Amniotic epithelial cell (primary cell): Measurements from ENCODE around the gene MESD.
A peak's percentile ranks its signal among the peaks of the same experiment; 100 is the strongest.

Source experiments
- DNase-seq: peaks from one replicate; pipeline ENCODE4 v3.0.0-alpha.2; 2010; ENCODE audit warnings: low read depth

MESD gene

DNA sequence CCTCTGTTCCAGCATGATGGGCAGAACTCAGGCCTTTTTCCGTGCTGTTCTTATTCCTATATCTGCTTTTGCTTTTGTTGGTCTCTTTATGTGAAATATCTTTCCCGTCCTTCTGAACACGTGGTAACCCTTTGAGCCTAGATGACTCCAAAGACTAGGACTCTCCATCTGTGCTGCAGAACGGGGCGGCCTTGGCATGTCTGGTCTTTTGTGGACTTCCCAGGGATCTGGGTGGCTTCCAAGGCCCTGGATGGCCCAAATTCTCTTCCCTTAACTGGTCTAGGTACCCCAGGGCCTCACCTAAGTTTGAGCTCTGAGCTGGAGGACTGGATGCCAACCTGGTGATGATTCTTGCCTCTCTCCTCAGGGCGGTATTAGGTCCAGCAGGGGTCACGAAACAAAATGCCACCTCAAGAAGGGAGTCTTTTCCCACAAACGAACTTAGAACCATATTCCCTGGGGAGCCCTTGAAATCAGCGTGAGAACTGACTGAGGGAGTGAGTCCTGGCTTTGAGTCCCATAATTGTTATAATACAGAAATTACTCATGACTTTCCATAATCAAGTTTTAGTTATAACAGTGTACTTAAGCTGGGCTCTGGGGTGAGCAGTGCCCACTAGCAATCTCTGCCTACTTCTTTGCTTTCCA is 25.0 kb upstream of the MESD start:
- DNase-seq: no peak

- DNase-seq: no peak
Observed at GRCh38 chr15:81013396-81013929, 23.8 kb upstream of the MESD start.

GRCh38 chr15:81012588-81012987 is 23.0 kb upstream of the MESD start:
- DNase-seq: no peak

DNA sequence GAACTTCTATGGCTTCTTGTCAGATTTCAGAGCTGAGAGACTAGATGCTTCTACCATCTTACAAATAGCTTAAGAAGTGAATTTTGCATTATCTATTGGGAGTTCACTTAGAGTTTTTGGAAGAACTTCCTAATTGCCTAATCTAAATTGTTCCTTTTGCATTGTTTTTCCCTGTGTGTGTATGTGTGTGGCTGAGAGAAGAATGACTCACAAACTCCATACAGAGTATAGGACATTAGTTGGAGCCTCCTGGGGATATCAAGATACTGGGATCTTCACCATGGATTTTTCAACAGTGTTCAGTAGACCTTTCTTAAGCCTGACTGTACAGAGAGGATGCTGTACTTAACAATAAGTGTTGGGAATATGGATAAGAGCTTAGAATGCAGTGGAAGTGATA is 22.0 kb upstream of the MESD start:
- peak; percentile 17 for DNase-seq

DNA sequence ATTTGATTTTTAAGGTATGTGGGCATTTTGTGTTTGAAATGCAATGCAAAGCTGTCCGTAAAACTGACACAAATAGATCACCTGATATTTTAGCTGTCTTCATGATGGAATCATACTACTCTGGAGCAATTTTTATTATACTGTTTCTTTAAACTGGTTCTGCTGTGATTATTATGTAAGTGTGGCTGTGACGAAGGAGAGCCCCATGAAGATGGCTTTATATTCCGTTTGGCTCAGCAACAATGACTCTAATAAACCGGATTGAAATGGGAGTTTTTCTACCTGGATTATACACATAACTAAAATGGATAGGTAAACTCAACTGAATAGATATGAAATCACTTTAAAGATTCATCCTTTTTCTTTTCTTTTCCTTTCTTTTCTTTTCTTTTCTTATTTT is 20.5 kb upstream of the MESD start:
- no peak for DNase-seq

DNA sequence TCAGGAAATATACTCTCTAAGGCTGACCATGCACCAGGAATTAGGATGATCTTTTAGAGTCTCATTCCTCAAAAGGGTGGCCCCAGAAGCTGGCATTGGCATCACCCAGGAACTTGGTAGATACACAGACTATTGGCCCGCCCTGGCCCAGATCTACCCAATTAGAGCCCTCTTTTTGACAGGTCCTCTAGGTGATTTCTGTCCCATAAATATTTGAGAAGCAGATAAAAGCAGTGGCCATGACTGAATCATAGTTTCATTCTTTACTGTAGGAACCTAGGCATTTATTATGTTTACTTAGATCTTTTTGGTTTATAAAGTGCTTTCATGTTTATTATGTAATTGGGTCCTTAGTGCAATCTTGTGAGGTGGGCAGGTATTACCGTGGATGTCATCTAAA is 18.7 kb upstream of the MESD start:
- no peak for DNase-seq

GRCh38 chr15:81007428-81008064 is 17.9 kb upstream of the MESD start:
- no peak for DNase-seq

DNA sequence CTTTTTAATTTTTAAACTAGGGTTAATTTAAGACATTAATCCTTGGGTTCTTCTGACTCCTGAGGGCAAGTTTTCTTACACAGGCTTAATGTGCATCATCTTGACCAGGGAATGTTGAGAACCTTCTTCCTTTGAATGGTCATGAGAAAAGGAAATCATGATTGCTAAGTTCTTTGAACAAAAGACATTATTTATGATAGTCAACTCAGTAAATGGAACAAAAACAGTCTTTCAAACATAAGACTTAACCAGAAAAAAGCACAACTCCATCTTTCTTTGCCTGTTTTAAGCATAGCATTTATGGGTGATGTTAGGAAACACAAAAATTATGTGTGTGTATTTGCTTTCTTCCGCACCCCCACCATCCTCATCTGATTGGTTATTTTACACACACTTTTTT is 16.5 kb upstream of the MESD start:
- no peak for DNase-seq

DNA sequence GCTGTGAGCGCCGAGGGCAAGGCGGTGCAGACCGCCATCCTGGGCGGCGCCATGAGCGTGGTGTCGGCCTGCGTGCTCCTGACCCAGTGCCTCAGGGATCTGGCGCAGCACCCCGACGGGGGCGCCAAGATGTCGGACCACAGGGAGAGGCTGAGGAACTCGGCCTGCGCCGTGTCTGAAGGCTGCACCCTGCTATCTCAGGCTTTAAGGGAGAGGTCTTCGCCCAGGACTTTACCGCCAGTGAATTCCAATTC is 13.4 kb upstream of the MESD start:
- DNase-seq: no peak

DNA sequence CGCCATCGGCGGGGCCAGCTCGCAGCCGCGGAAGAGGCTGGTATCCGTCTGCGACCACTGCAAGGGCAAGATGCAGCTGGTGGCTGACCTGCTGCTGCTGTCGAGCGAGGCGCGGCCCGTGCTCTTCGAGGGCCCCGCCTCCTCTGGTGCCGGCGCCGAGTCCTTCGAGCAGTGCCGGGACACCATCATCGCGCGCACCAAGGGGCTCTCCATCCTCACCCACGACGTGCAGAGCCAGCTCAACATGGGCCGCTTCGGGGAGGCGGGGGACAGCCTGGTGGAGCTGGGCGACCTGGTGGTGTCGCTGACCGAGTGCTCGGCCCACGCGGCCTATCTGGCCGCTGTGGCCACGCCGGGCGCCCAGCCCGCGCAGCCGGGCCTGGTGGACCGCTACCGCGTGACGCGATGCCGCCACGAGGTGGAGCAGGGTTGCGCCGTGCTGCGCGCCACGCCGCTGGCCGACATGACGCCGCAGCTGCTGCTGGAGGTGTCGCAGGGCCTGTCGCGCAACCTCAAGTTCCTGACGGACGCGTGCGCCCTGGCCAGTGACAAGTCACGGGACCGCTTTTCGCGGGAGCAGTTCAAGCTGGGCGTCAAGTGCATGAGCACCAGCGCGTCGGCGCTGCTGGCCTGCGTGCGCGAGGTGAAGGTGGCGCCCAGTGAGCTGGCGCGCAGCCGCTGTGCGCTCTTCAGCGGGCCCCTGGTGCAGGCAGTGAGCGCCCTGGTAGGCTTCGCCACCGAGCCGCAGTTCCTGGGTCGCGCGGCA is 12.9 kb upstream of the MESD start:
- DNase-seq: no peak

- DNase-seq: no peak
Observed at GRCh38 chr15:81002009-81002330, 12.4 kb upstream of the MESD start.

GRCh38 chr15:81001152-81002008 is 11.8 kb upstream of the MESD start:
- DNase-seq: peak; percentile 23

DNA sequence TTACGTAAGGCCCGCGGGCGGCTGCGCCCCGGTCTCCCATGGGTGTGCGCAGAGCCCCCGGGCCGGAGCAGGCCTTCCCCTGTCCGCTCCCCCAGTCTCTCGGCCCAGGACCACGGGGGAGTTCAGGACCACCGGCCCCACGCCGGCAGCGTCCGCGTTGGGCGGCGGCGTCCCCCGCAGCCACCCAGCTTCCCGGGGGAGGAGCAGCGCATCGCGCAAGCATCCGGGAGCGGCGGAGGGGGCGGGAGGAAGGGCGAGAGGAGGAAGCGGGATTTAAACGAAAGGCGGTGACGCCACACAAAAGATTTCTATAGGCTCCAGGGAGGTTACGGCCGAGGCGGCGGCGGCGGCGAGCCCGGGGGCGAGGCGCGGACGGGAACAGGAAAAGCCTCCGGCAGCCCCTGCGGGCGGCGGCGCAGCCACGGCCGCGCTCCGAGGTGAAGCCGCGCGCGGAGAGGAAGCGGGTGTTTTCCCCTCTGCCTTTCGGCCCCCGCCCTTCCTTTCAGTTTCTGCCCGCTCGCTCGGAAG is 11.1 kb upstream of the MESD start, which contains the start of gene TLNRD1:
TSS of gene TLNRD1 (plus strand) at position 300 of the 528 bp plus-strand sequence. CDS start 1,349 bp downstream, outside the sequence.
- DNase-seq: peak; percentile 89

- DNase-seq: peak; percentile 20
Observed at GRCh38 chr15:81000144-81000623, 10.6 kb upstream of the MESD start.

DNA sequence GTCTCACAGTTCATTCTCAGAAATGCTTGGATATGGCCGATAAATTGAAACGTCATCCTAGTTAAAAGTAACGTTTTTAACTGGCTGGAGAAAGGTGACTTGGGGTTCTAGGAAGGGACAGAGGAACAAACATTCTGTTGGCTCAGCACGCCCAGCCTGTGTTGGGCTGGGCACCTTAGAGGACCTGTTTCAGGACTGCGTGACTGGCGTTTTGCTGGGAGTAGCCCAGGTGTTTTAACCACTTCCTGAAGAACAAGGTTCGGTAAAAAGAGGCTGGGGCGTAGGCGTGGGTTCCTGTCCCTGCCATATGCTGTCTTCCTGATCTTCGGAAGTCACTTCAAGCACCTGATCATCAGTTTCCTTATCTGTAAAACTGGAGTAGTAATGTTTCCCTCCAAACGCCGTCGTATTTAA is 10.0 kb upstream of the MESD start:
- no peak for DNase-seq

DNA sequence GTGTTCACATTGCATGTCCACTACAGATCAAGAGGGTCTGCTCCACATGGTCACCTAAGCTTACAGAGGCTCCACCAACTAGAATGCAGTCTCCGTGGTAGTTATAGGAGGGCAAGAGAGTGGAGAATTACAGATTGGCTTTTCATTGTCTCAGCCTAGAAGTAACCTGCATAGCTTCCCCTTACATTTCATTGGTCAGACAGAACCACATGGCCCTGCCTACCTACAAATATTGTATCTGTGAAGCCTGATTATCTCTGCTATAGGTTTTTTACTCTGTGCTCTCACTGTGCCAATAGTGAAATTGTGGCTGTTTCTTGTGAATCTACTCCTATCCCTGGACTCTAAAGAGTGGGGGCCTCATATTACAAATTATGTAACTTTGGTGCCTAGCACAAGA is 8.6 kb upstream of the MESD start:
- no peak for DNase-seq

- DNase-seq: no peak
Observed at GRCh38 chr15:80997692-80998091, 8.1 kb upstream of the MESD start.

GRCh38 chr15:80996247-80996646 is 6.6 kb upstream of the MESD start:
- DNase-seq: peak; percentile 12

DNA sequence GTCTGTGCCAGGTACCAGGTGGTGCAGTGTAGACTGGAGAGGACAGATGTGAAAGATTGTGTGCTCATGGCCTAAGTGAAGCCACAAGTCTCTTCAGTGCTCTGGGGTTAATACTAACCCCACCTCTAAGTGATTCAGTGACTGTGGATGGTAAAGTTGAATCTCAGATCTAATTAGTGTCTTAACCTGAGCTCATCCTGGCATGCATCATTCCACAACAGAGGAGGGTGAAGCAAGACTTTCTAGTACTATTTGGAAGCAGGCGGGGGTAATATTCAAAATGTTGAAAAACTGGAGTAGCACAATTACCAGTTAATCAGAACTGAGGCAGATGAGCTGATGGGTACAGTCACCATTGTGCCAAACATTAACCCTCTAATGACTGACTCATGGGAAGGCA is 2.8 kb upstream of the MESD start:
- DNase-seq: no peak

GRCh38 chr15:80992006-80992405 is 2.4 kb upstream of the MESD start:
- no peak for DNase-seq

DNA sequence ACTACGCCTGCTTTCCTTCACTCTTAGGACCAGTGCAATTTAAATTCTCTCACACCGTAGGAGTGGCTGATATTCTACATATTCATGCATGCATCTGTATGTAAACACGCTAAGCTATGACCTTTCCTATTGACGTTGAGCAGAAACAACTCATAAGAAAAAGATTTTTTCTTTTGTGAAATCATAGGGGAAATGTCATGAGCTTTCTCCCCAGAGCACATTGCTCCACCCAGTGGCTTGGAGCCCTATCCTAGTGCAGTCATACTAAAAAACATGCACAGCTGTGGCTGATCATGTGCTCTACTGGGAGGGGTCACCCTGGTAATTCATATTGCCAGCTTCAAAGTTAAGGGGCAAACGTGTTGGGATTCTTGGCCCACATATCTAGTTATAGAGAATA is 1.8 kb upstream of the MESD start:
- DNase-seq: peak; percentile 68

DNA sequence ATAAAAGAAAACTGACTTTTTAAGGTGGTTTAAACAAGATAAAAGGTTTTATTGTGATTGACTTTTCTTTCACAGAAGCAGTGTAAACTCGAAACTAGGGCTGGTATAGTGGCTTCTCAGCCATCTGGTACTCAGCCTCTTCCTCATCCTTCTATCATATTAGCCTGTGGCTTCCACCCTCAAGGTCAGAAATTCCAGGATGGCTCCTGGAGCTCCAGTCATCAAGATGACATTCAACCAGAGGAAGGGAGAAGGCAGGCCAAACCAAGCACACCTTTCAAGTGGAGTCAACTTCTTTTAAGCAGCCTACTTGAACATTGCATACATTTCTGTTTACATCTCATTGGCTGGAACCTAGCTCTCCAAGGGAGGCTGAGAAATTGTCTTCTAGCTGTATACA is 1.3 kb upstream of the MESD start:
- no peak for DNase-seq
